ENCODE data around the gene OR52B4. TPM values are rescaled to one million over a fixed set of nuclear protein-coding genes. Genes with fewer than 3 reads are reported as not detected.

Gene OR52B4
- total and polyA plus RNA-seq, 2 donors (not counting 1 experiment from before 2014, with no cell fraction given), result not detected

DNA sequence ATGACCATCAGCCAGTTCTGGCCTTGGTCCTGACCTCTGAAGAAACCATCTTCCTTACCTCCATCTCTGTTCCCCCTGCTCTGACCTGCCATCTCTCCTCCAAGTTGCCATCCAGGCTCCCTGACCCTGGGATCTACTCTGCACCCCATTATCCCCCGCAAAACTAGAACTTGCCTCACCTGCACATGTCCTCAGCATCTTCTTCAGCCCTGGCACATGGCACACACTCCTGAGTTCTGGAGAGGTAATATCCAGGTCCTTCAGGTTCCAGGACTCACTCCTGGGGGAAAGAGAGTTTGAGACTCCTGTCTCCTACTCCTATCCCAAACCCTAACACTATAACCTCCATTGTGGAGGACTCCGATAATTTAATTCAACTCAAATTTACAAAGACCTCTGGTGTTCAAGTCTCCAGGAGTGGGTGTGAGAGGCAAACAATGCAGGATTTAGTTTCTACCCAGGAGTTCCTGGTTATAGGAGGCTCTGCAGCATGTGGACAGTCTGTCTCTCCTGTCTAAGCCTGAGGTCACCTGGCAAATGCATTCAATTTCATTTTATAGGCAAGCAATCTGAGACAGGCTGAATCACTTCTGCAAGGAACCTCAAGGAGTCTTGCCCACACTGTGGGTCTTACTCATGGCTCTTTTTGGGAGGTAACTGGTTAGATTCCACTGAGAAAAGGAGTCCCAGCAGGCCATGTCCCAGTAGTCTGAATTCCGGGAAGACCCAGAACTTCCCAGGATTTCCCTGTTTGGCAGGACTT is 18.0 kb upstream of the OR52B4 start:
- Histone ChIP-seq H3K36me3 (ENCODE audit: control insufficient read depth, insufficient read depth, low read length) (peaks cover 15% of the 10 kb centered on the region), H3K9me3 (ENCODE audit: control insufficient read depth, insufficient read depth, low read depth, low read length) (no peaks in the 10 kb centered on the region)
- no peak for TF ChIP-seq EZH2 (IDR thresholded peaks at IDR 0.05; ENCODE audit: low read length, missing control alignments)
- TF ChIP-seq, protein P1, sequence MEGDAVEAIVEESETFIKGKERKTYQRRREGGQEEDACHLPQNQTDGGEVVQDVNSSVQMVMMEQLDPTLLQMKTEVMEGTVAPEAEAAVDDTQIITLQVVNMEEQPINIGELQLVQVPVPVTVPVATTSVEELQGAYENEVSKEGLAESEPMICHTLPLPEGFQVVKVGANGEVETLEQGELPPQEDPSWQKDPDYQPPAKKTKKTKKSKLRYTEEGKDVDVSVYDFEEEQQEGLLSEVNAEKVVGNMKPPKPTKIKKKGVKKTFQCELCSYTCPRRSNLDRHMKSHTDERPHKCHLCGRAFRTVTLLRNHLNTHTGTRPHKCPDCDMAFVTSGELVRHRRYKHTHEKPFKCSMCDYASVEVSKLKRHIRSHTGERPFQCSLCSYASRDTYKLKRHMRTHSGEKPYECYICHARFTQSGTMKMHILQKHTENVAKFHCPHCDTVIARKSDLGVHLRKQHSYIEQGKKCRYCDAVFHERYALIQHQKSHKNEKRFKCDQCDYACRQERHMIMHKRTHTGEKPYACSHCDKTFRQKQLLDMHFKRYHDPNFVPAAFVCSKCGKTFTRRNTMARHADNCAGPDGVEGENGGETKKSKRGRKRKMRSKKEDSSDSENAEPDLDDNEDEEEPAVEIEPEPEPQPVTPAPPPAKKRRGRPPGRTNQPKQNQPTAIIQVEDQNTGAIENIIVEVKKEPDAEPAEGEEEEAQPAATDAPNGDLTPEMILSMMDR (conservative IDR thresholded peaks at IDR 0.05 in 1 of 2, IDR thresholded peaks at IDR 0.05 in 1 of 2; ENCODE audit: low read depth in 1 of 2, low read length in 2 of 2), result no peak

DNA sequence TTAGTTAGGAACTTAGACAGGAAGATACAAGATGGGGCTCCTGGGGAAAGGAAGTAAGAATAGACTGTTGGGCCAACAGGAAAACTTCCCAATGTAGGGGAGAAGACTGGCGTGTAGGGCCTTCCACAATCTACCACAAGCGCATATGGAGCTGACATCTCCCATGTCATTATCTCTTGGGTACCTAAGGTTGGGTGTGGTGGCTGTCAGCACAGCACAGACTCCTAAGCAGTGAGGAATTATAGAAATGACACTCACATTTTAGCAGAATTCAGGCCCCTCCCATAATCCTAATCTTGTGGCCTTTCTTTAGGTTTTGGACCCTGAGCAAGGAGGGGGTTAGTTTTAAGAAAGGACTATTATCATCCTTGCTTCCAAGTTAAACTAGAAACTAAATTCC is 13.7 kb upstream of the OR52B4 start:
- TF ChIP-seq, protein P1 (conservative IDR thresholded peaks at IDR 0.05 in 1 of 2, IDR thresholded peaks at IDR 0.05 in 1 of 2; ENCODE audit: low read depth in 1 of 2, low read length in 2 of 2), result no peak
- TF ChIP-seq EZH2 (IDR thresholded peaks at IDR 0.05; ENCODE audit: low read length, missing control alignments), result no peak
- Histone ChIP-seq H3K79me2 (ENCODE audit: control insufficient read depth, insufficient read depth, low read length) (no peaks in the 10 kb centered on the region), H3K4me2 (ENCODE audit: extremely low read depth, insufficient read depth, low read length) (no peak overlapping the region), H3K9me3 (ENCODE audit: control insufficient read depth, insufficient read depth, low read depth, low read length) (no peaks in the 10 kb centered on the region), H3K27me3 (ENCODE audit: control insufficient read depth, insufficient read depth, low read length) (no peaks in the 10 kb centered on the region), H3K36me3 (ENCODE audit: control insufficient read depth, insufficient read depth, low read length) (peaks cover 6% of the 10 kb centered on the region), H4K20me1 (ENCODE audit: control insufficient read depth, extremely low read depth, insufficient read depth, low read length) (no peaks in the 10 kb centered on the region), H3K4me1 (ENCODE audit: control insufficient read depth, extremely low read depth, insufficient read depth, low read length) (no peaks in the 10 kb centered on the region), H3K4me3 (replicated peaks in 1 of 4; ENCODE audit: control extremely low read depth in 1 of 4, insufficient read depth in 1 of 4, low read depth in 3 of 4, low read length in 4 of 4) (no peak overlapping the region), H3K27ac (ENCODE audit: insufficient read depth, low read length) (no peak overlapping the region), H2AFZ (ENCODE audit: low read length) (no peak overlapping the region), H3K9ac (ENCODE audit: insufficient read depth, low read length) (no peak overlapping the region)
- DNase-seq (ENCODE audit: low read depth in 2 of 2), result no peak

More for the DNA sequence above, 18.0 kb upstream of the OR52B4 start:
- Histone ChIP-seq H3K4me2 (ENCODE audit: extremely low read depth, insufficient read depth, low read length) (no peak overlapping the region), H3K9ac (ENCODE audit: insufficient read depth, low read length) (no peak overlapping the region), H4K20me1 (ENCODE audit: control insufficient read depth, extremely low read depth, insufficient read depth, low read length) (no peaks in the 10 kb centered on the region), H3K79me2 (ENCODE audit: control insufficient read depth, insufficient read depth, low read length) (no peaks in the 10 kb centered on the region), H2AFZ (ENCODE audit: low read length) (no peak overlapping the region), H3K4me1 (ENCODE audit: control insufficient read depth, extremely low read depth, insufficient read depth, low read length) (no peaks in the 10 kb centered on the region), H3K27me3 (ENCODE audit: control insufficient read depth, insufficient read depth, low read length) (no peaks in the 10 kb centered on the region), H3K27ac (ENCODE audit: insufficient read depth, low read length) (no peak overlapping the region), H3K4me3 (replicated peaks in 1 of 4; ENCODE audit: control extremely low read depth in 1 of 4, insufficient read depth in 1 of 4, low read depth in 3 of 4, low read length in 4 of 4) (no peak overlapping the region)
- no peak for DNase-seq (ENCODE audit: low read depth in 2 of 2)

DNA sequence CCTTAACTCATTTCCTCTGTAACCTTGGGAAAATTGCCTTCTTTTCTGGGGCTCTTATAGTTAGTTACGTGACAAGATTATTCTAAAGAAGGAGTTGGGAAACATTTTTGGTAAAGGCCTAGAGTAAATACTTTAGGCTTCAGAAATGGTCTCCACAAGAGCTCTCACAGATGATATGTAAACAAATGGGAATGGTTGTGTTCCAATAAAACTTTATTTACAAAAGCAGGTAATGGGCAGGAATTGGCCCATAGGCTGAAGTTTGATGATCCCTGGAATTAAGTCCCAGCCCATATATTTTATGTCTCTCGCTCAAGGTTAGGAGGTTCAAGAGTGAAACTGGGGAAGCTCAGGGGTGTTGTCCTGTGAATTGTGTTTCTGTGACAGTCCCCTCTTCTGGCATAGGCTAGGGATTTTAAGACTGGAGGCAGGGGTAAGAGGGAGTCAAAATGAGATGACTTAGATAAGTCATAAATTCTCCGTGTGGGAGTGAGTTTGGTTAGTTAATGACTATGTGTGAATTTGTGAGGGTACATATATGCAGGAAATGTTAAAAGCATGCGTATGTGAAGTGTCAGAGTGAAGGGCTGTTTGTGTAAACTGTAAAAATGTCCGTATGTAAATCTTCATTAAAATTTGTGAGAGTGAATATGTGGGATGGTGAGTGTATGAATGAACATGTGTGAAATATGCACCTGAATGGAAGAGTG is 7.4 kb upstream of the OR52B4 start:
- Histone ChIP-seq H3K4me2 (ENCODE audit: extremely low read depth, insufficient read depth, low read length) (no peak overlapping the region), H3K9ac (ENCODE audit: insufficient read depth, low read length) (no peak overlapping the region), H3K27me3 (ENCODE audit: control insufficient read depth, insufficient read depth, low read length) (no peaks in the 10 kb centered on the region), H3K4me3 (replicated peaks in 1 of 4; ENCODE audit: control extremely low read depth in 1 of 4, insufficient read depth in 1 of 4, low read depth in 3 of 4, low read length in 4 of 4) (no peak overlapping the region), H3K4me1 (ENCODE audit: control insufficient read depth, extremely low read depth, insufficient read depth, low read length) (no peaks in the 10 kb centered on the region), H2AFZ (ENCODE audit: low read length) (no peak overlapping the region), H3K36me3 (ENCODE audit: control insufficient read depth, insufficient read depth, low read length) (no peaks in the 10 kb centered on the region), H4K20me1 (ENCODE audit: control insufficient read depth, extremely low read depth, insufficient read depth, low read length) (no peaks in the 10 kb centered on the region), H3K79me2 (ENCODE audit: control insufficient read depth, insufficient read depth, low read length) (no peaks in the 10 kb centered on the region), H3K27ac (ENCODE audit: insufficient read depth, low read length) (no peak overlapping the region), H3K9me3 (ENCODE audit: control insufficient read depth, insufficient read depth, low read depth, low read length) (no peaks in the 10 kb centered on the region)
- no peak for DNase-seq (ENCODE audit: low read depth in 2 of 2)
- no peak for TF ChIP-seq EZH2 (IDR thresholded peaks at IDR 0.05; ENCODE audit: low read length, missing control alignments)
- TF ChIP-seq, protein P1 (conservative IDR thresholded peaks at IDR 0.05 in 1 of 2, IDR thresholded peaks at IDR 0.05 in 1 of 2; ENCODE audit: low read depth in 1 of 2, low read length in 2 of 2), result no peak
